ENCODE data around the gene ANKS3.

Gene ANKS3

GRCh38 chr16:4664538-4665418, 69.3 kb downstream of the ANKS3 start:
- no peak for DNase-seq

GRCh38 chr16:4663777-4664465, 70.2 kb downstream of the ANKS3 start:
- no peak for DNase-seq

- DNase-seq: no peak
Observed at GRCh38 chr16:4663465-4663776, 70.7 kb downstream of the ANKS3 start.

GRCh38 chr16:4661661-4662060, 72.4 kb downstream of the ANKS3 start:
- no peak for DNase-seq

GRCh38 chr16:4660454-4661007, 73.5 kb downstream of the ANKS3 start:
- DNase-seq: no peak

- no peak for DNase-seq
Observed at GRCh38 chr16:4659363-4660353, 74.4 kb downstream of the ANKS3 start.

- DNase-seq: no peak
Observed at GRCh38 chr16:4656695-4657686, 77.1 kb downstream of the ANKS3 start.

- DNase-seq: no peak
Observed at GRCh38 chr16:4656221-4656620, 77.8 kb downstream of the ANKS3 start.

GRCh38 chr16:4655801-4656200, 78.3 kb downstream of the ANKS3 start:
- no peak for DNase-seq

- DNase-seq: no peak
Observed at GRCh38 chr16:4654964-4655590, 79.0 kb downstream of the ANKS3 start.

- no peak for DNase-seq
Observed at GRCh38 chr16:4654011-4654963, 79.8 kb downstream of the ANKS3 start.

GRCh38 chr16:4652561-4652960, 81.5 kb downstream of the ANKS3 start:
- no peak for DNase-seq

GRCh38 chr16:4651827-4652226, 82.2 kb downstream of the ANKS3 start:
- no peak for DNase-seq

GRCh38 chr16:4650443-4651074, 83.5 kb downstream of the ANKS3 start:
- DNase-seq: peak; percentile 32 to 54

- DNase-seq: no peak
Observed at GRCh38 chr16:4649744-4650442, 84.2 kb downstream of the ANKS3 start.

GRCh38 chr16:4648917-4649316, 85.2 kb downstream of the ANKS3 start:
- no peak for DNase-seq

- DNase-seq: no peak
Observed at GRCh38 chr16:4647644-4647980, 86.5 kb downstream of the ANKS3 start.

- no peak for DNase-seq
Observed at GRCh38 chr16:4646773-4647643, 87.1 kb downstream of the ANKS3 start.
